Hepatocyte (in vitro differentiated cells): ENCODE results near the gene CDH4.

Experiments
- CTCF ChIP-seq: fragments of 200-600 bp; sonication (generic); IDR thresholded peaks from 2 replicates; pipeline ENCODE4 v1.5.1; 2016; ENCODE audit warnings: antibody characterized with exemption, mild to moderate bottlenecking; ENCODE audit not compliant: poor library complexity
- EZH2 ChIP-seq: fragments of 200-600 bp; sonication (generic); IDR thresholded peaks from 2 replicates; pipeline ENCODE4 v1.6.1; 2016; ENCODE audit warnings: antibody characterized with exemption, mild to moderate bottlenecking, borderline replicate concordance

- TF ChIP-seq CTCF (no peak), EZH2 (no peak)
These were observed 506.6 kb downstream of the CDH4 start for GRCh38 chr20:61758564-61759200.
